ENCODE measurements around the gene C2orf78. TPM values are rescaled to one million over a fixed set of nuclear protein-coding genes. Genes with fewer than 3 reads are reported as not detected.

The C2orf78 gene
- polyA plus RNA-seq, 1 donor from 2014 or later, result not detected

- Histone ChIP-seq H3K4me3 (ENCODE audit: low read length) (no peak overlapping the region), H3K9me2 (ENCODE audit: insufficient read depth, low read length) (no peaks in the 10 kb centered on the region), H3K36me3 (ENCODE audit: insufficient read depth, low read length) (peaks cover 13% of the 10 kb centered on the region), H3K27me3 (ENCODE audit: insufficient read depth, low read depth, low read length) (no peaks in the 10 kb centered on the region), H3K9ac (ENCODE audit: low read length) (no peak overlapping the region), H3K9me3 (ENCODE audit: low read length) (no peaks in the 10 kb centered on the region), H4K20me1 (ENCODE audit: insufficient read depth) (no peaks in the 10 kb centered on the region), H3K79me2 (replicated peaks; ENCODE audit: insufficient read depth, low read length) (peaks cover 21% of the 10 kb centered on the region), H3K4me2 (ENCODE audit: low read length) (no peak overlapping the region), H3K27ac (ENCODE audit: low read length) (no peak overlapping the region), H3F3A (ENCODE audit: insufficient read depth, low read length, poor library complexity, severe bottlenecking) (no peaks in the 10 kb centered on the region), H2AFZ (ENCODE audit: low read depth, low read length) (no peak overlapping the region)
- no peak for TF ChIP-seq EZH2 (IDR thresholded peaks at IDR 0.05; ENCODE audit: borderline replicate concordance, insufficient read depth, low read length, poor library complexity, severe bottlenecking)
- TF ChIP-seq CTCF (IDR thresholded peaks at IDR 0.05; ENCODE audit: poor library complexity, severe bottlenecking), result no peak
- TF ChIP-seq POLR2AphosphoS5 (IDR thresholded peaks at IDR 0.05), result no peak
- TF ChIP-seq SMC3 (conservative IDR thresholded peaks at IDR 0.05; ENCODE audit: poor library complexity), result no peak
- TF ChIP-seq, protein P1, sequence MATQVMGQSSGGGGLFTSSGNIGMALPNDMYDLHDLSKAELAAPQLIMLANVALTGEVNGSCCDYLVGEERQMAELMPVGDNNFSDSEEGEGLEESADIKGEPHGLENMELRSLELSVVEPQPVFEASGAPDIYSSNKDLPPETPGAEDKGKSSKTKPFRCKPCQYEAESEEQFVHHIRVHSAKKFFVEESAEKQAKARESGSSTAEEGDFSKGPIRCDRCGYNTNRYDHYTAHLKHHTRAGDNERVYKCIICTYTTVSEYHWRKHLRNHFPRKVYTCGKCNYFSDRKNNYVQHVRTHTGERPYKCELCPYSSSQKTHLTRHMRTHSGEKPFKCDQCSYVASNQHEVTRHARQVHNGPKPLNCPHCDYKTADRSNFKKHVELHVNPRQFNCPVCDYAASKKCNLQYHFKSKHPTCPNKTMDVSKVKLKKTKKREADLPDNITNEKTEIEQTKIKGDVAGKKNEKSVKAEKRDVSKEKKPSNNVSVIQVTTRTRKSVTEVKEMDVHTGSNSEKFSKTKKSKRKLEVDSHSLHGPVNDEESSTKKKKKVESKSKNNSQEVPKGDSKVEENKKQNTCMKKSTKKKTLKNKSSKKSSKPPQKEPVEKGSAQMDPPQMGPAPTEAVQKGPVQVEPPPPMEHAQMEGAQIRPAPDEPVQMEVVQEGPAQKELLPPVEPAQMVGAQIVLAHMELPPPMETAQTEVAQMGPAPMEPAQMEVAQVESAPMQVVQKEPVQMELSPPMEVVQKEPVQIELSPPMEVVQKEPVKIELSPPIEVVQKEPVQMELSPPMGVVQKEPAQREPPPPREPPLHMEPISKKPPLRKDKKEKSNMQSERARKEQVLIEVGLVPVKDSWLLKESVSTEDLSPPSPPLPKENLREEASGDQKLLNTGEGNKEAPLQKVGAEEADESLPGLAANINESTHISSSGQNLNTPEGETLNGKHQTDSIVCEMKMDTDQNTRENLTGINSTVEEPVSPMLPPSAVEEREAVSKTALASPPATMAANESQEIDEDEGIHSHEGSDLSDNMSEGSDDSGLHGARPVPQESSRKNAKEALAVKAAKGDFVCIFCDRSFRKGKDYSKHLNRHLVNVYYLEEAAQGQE (IDR thresholded peaks at IDR 0.05; ENCODE audit: borderline replicate concordance), result no peak
- TF ChIP-seq EP300 (conservative IDR thresholded peaks at IDR 0.05; ENCODE audit: poor library complexity, severe bottlenecking), result no peak
- TF ChIP-seq TAF1 (IDR thresholded peaks at IDR 0.05; ENCODE audit: low read depth), result no peak
- no peak for TF ChIP-seq MXI1 (conservative IDR thresholded peaks at IDR 0.05; ENCODE audit: poor library complexity, severe bottlenecking)
- no peak for TF ChIP-seq RAD21 (conservative IDR thresholded peaks at IDR 0.05)
These were observed 48.9 kb downstream of the C2orf78 start for GRCh38 chr2:73832930-73833329.

- H3K9ac ChIP-seq (ENCODE audit: low read length), result no peak overlapping the region
- no peak overlapping the region for H2AFZ ChIP-seq (ENCODE audit: low read depth, low read length)
- H3K27me3 ChIP-seq (ENCODE audit: insufficient read depth, low read depth, low read length), result no peaks in the 10 kb centered on the region
- peaks cover 13% of the 10 kb centered on the region for H3K36me3 ChIP-seq (ENCODE audit: insufficient read depth, low read length)
- H3K9me3 ChIP-seq (ENCODE audit: low read length), result no peaks in the 10 kb centered on the region
- no peaks in the 10 kb centered on the region for H3F3A ChIP-seq (ENCODE audit: insufficient read depth, low read length, poor library complexity, severe bottlenecking)
- TF ChIP-seq RAD21 (conservative IDR thresholded peaks at IDR 0.05) (no peak), EZH2 (IDR thresholded peaks at IDR 0.05; ENCODE audit: borderline replicate concordance, insufficient read depth, low read length, poor library complexity, severe bottlenecking) (no peak), SMC3 (conservative IDR thresholded peaks at IDR 0.05; ENCODE audit: poor library complexity) (no peak), EP300 (conservative IDR thresholded peaks at IDR 0.05; ENCODE audit: poor library complexity, severe bottlenecking) (no peak), POLR2AphosphoS5 (IDR thresholded peaks at IDR 0.05) (no peak), CTCF (IDR thresholded peaks at IDR 0.05; ENCODE audit: poor library complexity, severe bottlenecking) (no peak), MXI1 (conservative IDR thresholded peaks at IDR 0.05; ENCODE audit: poor library complexity, severe bottlenecking) (no peak), TAF1 (IDR thresholded peaks at IDR 0.05; ENCODE audit: low read depth) (no peak)
- TF ChIP-seq, protein P1 (IDR thresholded peaks at IDR 0.05; ENCODE audit: borderline replicate concordance), result no peak
- no peak overlapping the region for H3K4me3 ChIP-seq (ENCODE audit: low read length)
- no peaks in the 10 kb centered on the region for H3K9me2 ChIP-seq (ENCODE audit: insufficient read depth, low read length)
- H3K27ac ChIP-seq (ENCODE audit: low read length), result no peak overlapping the region
- H4K20me1 ChIP-seq (ENCODE audit: insufficient read depth), result no peaks in the 10 kb centered on the region
- no peak overlapping the region for H3K4me2 ChIP-seq (ENCODE audit: low read length)
- H3K79me2 ChIP-seq (replicated peaks; ENCODE audit: insufficient read depth, low read length), result no peaks in the 10 kb centered on the region
These were observed 52.4 kb downstream of the C2orf78 start for GRCh38 chr2:73836141-73836943.
